KOPT-K1 (cell line): ENCODE measurements around the gene GNAO1.

Experiments used
- H3K27ac ChIP-seq: fragments of 200-600 bp; sonication (generic); 2 replicates; pipeline ENCODE4 v1.5.1; 2016; ENCODE audit warnings: antibody characterized with exemption, mild to moderate bottlenecking, low read depth, low read length; ENCODE audit not compliant: poor library complexity, severe bottlenecking
- H3K36me3 ChIP-seq: fragments of 200-600 bp; sonication (generic); 2 replicates; pipeline ENCODE4 v1.5.1; 2017; ENCODE audit warnings: antibody characterized with exemption, mild to moderate bottlenecking, low read length, moderate library complexity; ENCODE audit not compliant: insufficient read depth
- H3K9me3 ChIP-seq: fragments of 200-600 bp; sonication (generic); 2 replicates; pipeline ENCODE4 v1.5.1; 2017; ENCODE audit warnings: antibody characterized with exemption, low read length, mild to moderate bottlenecking; ENCODE audit not compliant: insufficient read depth, poor library complexity, severe bottlenecking

GNAO1 gene

DNA sequence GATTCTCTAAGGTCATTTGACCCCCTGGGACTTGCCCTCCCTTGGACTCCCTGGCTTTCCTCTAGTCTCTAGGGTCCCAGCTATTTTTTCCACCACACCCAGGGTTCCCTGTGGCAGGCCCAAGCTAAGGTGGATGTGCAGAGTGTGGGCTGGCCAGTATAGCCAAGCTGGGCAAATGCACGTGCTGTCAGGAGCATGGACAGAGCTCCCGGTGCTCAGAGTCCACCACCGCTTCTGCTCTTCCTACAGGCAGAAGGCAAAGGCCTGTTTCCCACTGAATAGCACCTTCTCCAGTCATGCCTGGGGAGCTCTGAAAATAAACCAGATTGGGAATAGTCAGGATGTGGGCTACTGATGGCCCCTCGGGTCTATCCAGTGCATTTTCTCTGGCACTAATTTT, 53.3 kb downstream of the GNAO1 start:
- H3K36me3 ChIP-seq = no peaks in the 10 kb centered on the region
- no peak overlapping the region for H3K27ac ChIP-seq
- H3K9me3 ChIP-seq = no peaks in the 10 kb centered on the region

DNA sequence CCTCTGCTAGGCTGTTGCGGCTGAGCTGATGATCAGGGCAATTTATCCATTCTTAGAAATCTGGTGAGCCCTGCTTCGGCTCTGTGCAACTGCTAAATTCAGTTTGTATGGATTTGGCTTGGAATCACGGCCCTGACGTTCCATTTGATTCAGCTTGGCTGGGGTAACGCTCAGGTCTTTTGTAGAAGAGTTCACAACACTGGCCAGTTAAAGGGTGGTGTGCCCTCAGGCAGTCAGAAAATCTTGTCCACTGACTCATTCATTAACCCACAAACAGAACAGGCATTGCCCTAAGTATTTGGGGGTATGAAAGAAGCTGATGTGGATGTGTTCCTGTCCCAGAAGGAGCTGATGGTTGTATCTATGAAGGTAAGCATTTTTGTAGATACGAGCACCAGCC, 53.9 kb downstream of the GNAO1 start:
- no peaks in the 10 kb centered on the region for H3K9me3 ChIP-seq

DNA sequence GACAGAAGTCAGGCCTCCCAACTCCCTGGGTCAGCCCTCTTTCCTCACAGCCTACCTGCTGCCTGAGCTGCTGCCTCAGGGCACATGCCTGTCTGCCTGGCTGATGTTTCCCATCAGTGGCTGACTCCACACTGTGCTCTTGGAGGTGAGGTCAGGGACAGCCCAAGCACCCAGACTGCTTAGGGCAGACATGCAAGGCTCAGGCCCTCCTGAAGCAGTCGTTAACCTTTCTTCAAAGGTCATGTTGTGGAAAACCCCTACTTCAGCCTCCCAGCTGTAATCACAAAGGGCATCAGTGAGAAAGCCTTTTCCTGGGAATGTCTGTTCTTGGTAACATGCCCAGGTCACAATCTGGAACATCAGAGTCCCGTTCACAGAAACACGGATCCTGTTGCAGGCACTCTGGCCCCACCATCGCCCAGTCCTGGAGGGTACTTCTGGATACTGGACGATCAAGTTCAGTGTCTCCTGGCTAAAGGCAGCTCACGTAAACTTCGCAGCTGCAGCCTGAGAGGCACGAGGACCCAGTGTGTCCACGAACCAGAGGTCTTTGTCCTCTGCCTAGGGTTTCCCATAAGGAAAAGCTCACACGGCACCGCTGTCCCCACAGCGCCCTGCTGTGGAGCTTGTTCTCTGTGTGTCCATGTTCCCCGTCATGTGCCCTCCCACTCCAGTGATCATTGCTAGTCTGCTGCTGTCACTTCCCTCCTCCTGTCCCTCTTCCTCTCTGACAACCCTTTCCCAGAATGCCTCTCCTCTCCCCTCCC, 54.9 kb downstream of the GNAO1 start:
- H3K27ac ChIP-seq = no peak overlapping the region
- H3K9me3 ChIP-seq = no peaks in the 10 kb centered on the region
- no peaks in the 10 kb centered on the region for H3K36me3 ChIP-seq

More for the DNA sequence above, 53.9 kb downstream of the GNAO1 start:
- Histone ChIP-seq H3K27ac (no peak overlapping the region), H3K36me3 (no peaks in the 10 kb centered on the region)

DNA sequence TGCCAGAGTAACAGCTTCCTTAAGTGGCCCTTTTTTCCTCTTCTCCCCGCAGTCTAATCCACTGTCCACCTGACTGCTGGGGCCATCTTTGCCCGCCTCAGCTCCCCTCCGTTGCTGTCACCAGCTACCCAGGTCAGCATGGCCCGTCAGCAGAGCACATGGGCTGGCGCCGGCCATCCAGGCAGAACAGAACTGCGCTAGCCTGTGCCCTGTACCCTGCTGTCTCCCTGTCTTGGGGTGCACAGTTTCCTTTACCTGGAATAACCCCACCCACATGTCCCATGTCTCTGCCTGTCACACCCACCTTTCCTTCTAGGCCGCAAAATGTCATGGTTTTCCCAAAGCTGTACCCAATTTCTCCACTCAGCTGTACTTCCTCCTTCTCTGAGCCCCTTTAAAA, 55.7 kb downstream of the GNAO1 start:
- no peaks in the 10 kb centered on the region for H3K36me3 ChIP-seq
- H3K27ac ChIP-seq = no peak overlapping the region

DNA sequence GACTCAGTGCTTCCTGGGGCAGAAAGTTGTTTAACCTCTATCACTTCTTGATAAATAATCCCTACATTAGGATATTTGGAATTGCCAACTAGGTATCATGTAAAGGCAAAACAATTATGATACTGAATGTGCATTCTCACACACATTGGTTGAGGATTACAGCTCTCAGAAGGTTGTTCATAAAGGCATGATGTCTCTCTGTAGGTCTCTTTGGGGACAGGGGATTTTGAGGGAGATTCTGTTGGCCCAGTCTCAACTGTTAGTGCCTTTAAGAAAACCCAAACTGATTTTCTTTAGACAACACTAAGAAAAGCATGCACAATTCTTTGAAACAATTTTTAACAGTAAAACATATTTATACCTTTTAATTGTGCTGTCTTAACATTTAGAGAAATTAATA, 56.5 kb downstream of the GNAO1 start:
- Histone ChIP-seq H3K36me3 (no peaks in the 10 kb centered on the region), H3K9me3 (no peaks in the 10 kb centered on the region), H3K27ac (no peak overlapping the region)

More for the DNA sequence above, 55.7 kb downstream of the GNAO1 start:
- H3K9me3 ChIP-seq = no peaks in the 10 kb centered on the region

DNA sequence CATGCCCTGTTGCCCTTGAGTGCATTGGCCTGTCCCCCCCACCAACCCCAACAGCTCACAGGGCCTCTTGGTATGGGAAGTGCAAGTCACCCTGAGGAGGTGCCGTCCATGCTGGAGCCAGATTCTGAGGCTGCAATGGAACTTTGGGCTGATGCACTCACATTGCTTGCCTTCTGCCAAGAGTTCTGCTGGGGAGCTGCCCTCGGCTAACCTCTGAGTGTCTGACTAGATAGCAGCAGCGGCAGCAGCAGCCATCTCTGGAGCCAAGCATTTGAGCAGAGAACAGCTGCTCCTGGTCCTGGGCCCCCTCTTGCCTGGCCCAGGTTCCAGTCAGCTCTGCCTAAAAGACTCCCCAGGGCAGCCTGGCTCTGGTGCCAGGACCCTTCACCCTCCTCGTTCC, 61.5 kb downstream of the GNAO1 start:
- Histone ChIP-seq H3K36me3 (no peaks in the 10 kb centered on the region), H3K9me3 (no peaks in the 10 kb centered on the region), H3K27ac (no peak overlapping the region)

DNA sequence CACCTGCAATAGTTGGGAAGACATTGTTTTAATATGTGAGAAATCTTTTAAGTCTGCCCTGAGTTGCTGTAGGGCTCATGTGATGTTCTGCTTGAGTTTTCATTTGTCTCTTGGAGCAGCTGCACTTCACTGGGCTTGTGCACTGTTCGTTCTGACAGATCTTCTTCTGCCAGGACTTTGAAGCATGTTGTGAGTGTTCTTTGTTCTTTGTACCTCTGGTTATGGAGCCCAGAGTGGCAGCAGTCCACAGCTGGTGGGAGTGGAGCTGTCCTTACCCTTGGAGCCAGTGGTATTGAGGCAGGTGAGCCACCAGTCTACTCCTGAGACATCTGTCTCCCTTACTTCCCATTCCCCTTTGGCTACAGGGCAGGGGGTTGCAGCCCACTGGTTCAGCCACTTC, 64.6 kb downstream of the GNAO1 start:
- no peaks in the 10 kb centered on the region for H3K36me3 ChIP-seq
- H3K27ac ChIP-seq = no peak overlapping the region
- H3K9me3 ChIP-seq = no peaks in the 10 kb centered on the region

DNA sequence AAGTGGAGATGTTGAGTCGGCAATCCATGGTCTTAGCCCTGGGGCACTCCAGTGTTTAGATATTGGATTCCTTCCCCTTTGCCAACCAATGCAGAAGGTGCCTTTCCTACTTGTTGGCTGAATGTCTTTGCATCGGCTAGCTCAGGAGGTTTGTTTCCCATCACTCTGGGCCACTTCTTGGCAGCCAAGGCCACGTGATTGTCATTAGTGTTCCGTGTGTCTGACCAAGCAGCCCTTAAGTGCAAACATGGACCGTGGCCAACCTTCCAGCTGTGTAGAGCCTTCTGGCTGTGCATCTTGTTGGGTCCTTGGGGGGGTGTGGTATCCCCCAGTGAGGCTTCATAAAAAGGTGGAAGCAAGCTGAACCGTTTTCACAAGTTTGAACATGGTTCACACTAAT, 66.0 kb downstream of the GNAO1 start:
- no peak overlapping the region for H3K27ac ChIP-seq
- no peaks in the 10 kb centered on the region for H3K36me3 ChIP-seq
- H3K9me3 ChIP-seq = no peaks in the 10 kb centered on the region

DNA sequence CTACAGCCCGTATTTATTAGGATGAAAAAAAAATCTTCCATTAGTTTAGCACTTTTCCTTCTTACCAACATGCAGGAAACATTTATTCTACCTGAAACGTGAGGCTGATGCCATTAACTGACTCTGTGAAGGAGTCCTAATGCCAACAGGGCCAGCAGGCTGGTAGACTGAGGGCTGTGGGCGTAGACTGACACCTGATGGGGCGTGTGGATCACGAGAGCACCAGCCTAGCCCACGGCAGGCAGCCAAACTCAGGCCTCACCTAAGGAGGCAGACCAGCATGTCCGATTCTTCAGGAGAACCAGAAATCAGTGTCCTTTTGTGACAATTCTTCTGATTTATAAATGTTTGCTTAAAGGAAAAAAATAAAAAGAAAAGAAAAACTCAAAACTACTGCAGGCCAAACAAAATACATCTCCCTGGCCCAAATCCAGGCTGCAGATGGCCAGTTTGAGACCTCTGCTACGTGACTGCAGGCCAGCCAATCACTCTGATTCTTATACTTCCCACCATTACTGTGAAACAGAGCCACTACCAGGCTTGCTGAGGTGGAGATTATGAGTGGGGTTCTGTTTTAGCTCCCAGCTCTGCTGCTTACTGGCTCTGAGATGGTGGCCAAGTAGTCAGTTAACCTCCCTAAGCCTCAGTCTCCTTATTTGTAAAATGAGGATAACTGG, 66.5 kb downstream of the GNAO1 start:
- Histone ChIP-seq H3K36me3 (no peaks in the 10 kb centered on the region), H3K27ac (no peak overlapping the region)

DNA sequence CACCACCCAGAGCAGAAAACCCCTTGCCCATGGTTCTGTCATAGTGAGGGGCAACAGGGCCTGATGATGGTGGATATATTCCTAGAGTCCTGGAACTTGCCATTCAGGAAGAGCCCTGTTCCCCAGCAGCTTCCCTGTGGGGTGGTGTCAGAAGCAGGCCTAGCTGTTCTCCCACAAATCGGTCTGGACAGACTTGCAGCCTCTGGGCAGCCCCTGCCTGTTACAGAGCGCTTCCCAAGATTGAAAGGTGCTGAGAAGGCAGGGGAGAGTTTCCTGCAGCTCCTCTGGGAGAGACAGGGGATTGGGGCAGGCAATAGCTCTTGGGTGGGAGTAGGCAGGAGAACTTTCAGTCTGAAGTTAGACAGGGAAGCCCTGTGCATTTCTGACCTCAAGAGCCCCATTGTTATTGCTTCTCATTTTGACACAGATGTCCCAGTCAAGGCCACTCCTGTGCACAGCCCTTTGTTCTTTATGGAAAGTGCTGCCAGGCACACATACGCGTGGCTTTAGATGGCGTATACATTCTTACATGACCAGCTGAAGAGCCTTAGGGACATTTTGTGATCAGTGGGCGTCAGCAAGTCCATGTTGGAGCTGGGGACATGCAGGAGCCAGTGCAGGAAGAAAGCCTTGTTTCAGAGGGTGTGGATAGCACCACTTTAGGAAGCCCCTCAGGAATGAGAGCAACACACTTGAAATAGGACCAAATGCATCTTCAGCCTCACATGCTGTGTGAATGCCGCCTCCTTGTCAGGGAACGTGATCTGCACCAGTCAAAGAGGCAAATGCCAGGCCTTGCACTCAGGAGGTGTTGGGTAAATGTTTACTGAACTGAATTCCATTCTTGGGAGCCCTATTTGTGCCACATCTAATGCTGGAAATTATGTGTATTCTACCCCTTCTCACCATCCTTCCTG, 67.5 kb downstream of the GNAO1 start:
- no peaks in the 10 kb centered on the region for H3K36me3 ChIP-seq
- no peak overlapping the region for H3K27ac ChIP-seq
- no peaks in the 10 kb centered on the region for H3K9me3 ChIP-seq

More for the DNA sequence above, 66.5 kb downstream of the GNAO1 start:
- H3K9me3 ChIP-seq = no peaks in the 10 kb centered on the region

DNA sequence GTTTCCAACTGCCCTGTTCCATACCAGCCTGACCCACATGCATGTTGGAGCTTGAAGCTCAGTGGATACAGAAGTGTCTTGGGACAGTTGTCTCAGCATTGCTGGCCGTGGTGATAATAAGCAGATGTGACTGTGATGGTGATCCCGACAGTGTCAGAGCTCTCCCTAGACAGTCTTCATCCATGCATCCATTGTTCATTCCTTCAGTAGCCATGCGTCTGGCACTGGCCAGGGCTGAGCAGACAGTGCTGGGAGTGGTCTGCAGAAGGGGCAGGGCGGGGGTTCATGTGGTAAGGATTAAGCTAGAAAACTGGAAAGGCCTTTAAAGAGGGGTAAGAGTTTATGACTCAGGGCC, 68.1 kb downstream of the GNAO1 start:
- Histone ChIP-seq H3K27ac (no peak overlapping the region), H3K9me3 (no peaks in the 10 kb centered on the region), H3K36me3 (no peaks in the 10 kb centered on the region)

DNA sequence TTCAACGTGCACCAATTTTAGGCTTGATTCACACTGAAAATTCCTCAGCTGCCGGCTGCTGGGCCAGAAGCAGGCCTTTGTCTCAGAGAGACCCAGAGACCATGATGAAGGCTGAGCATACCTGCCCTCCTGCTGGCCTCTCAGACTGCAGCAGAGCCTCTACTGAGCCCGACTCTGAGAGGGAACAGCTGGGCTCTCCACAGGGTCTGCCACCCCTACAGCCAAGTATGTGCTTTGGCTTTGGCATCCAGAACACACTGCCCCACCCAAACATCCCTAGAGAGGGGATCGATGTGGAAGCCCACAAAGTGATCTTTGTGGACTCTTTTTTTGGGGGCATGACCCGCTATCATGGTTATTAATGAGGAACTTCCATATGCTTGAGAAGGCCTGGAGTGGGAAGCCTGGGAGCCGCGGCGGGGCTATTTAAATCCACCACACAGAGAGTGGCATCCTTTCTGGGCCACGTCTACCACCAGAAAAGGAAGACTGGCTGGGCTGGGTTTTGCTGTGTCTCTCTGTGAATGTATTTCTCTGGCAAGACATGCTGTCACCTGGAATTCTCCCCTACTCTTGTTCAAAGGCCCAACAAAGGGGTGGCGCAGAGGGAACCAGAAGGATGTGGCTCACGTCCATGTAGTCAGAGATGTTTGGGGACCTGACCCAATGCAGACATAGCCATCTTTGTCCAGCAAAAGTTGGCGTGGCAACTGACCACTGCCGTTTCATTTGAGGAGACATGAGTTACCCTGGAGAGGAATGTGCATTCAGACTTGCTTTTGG, 69.3 kb downstream of the GNAO1 start:
- Histone ChIP-seq H3K9me3 (no peaks in the 10 kb centered on the region), H3K27ac (no peak overlapping the region), H3K36me3 (no peaks in the 10 kb centered on the region)

DNA sequence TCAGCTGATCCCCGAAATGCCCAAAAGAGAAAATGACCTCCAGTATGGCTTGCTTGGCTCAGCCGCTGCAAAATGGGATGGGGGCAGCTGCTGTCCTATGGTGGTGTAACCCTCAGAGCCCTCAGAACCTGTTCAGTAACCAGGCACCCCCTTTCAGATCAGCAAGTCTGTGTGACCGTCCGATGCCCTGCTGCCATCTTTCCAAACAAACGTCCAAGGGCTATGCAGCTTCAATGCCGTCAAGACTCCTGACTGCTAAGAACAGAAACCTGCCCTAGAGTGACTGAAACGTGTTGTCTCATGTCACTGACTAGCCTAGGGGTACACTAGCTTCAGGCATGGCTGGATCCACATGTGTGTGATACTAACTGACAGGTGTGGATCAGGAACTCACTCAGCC, 70.4 kb downstream of the GNAO1 start:
- Histone ChIP-seq H3K36me3 (no peaks in the 10 kb centered on the region), H3K27ac (peak overlapping the region; percentile 58)

DNA sequence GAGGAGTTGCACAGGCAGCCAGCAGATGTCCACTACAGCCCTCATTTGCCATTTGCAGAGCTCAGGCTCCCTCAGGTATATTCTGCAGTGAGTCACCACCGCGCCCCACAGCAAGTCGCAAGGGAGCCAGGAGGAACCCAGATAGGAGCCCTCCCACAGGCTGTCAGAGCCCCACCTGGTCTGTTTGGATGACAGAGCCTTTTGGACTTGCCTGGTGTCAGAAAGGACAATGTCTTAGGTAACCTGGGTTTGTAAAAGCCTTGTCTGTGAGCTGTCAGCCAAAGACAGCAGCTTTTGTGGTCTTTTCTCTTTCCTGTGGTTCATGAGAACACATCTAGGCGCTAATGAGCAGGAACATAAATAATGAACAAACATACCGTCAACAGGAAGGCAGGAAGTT, 70.9 kb downstream of the GNAO1 start:
- Histone ChIP-seq H3K9me3 (no peaks in the 10 kb centered on the region), H3K36me3 (no peaks in the 10 kb centered on the region), H3K27ac (peak overlapping the region; percentile 58)

More for the DNA sequence above, 70.4 kb downstream of the GNAO1 start:
- H3K9me3 ChIP-seq = no peaks in the 10 kb centered on the region
